Lung (tissue), 12 donors: Measurements from ENCODE around the gene CBLB. TPM values are rescaled to one million over a fixed set of nuclear protein-coding genes. Genes with fewer than 3 reads are reported as not detected.

Experiments used
- ATAC-seq: fragments of 200-7000 bp; cut with Tn5 transposase; one replicate; pipeline ENCODE4 v1.9.1; 2020; ENCODE audit warnings: moderate number of reproducible peaks; ENCODE audit not compliant: insufficient read depth, low FRiP score
- DNase-seq, 3 donors: peaks; one replicate each; pipeline ENCODE4 v3.0.0-alpha.2; 2013 to 2017
- H3K27ac ChIP-seq, 2 donors: one replicate each; pipeline ENCODE4 v1.5.1; 2013; ENCODE audit warnings: mild to moderate bottlenecking in 2 of 2, moderate library complexity in 2 of 2, control low read depth in 1 of 2, inconsistent platforms in 1 of 2, low read depth in 1 of 2, low read length in 1 of 2
- H3K27me3 ChIP-seq, 3 donors: one replicate each; pipeline ENCODE4 v1.5.1; 2013; ENCODE audit warnings: low read length in 2 of 3; ENCODE audit not compliant: control insufficient read depth in 3 of 3, insufficient read depth in 3 of 3
- H3K36me3 ChIP-seq, 4 donors: one replicate each; pipeline ENCODE4 v1.5.1; 2013; ENCODE audit warnings: low read length in 4 of 4, mild to moderate bottlenecking in 1 of 4, moderate library complexity in 1 of 4; ENCODE audit not compliant: control insufficient read depth in 4 of 4, insufficient read depth in 4 of 4
- H3K4me1 ChIP-seq, 5 donors: one replicate each; pipeline ENCODE4 v1.5.1; 2013; ENCODE audit warnings: low read length in 5 of 5, mild to moderate bottlenecking in 2 of 5, moderate library complexity in 1 of 5; ENCODE audit not compliant: control insufficient read depth in 5 of 5, insufficient read depth in 5 of 5
- H3K4me3 ChIP-seq: one replicate; pipeline ENCODE4 v1.5.1; 2013; ENCODE audit warnings: mild to moderate bottlenecking, control low read depth, moderate library complexity
- H3K9ac ChIP-seq, 2 donors: one replicate each; pipeline ENCODE4 v1.5.1; 2013; ENCODE audit warnings: low read length in 2 of 2, control low read depth in 1 of 2; ENCODE audit not compliant: insufficient read depth in 1 of 2
- H3K9me3 ChIP-seq, 4 donors: one replicate each; pipeline ENCODE4 v1.5.1; 2013; ENCODE audit warnings: low read length in 3 of 4, mild to moderate bottlenecking in 1 of 4, moderate library complexity in 1 of 4; ENCODE audit not compliant: control insufficient read depth in 4 of 4, insufficient read depth in 3 of 4
- CTCF ChIP-seq: IDR thresholded peaks from 2 replicates; pipeline ENCODE4 v1.5.1; 2012; ENCODE audit warnings: mild to moderate bottlenecking; ENCODE audit errors: control extremely low read depth, extremely low read depth
- WGBS, 2 donors: extraction: QIAGEN DNeasy Blood & Tissue Kit; methylation state at CpG; one replicate each; pipeline ENCODE4 v1.1.7; 2013; 5-methylcytosine and 5-hydroxymethylcytosine counted together
- polyA plus RNA-seq, 2 donors: library from polyadenylated mRNA; stranded (reverse); fragments of 200-250 nt; gene quantifications; one replicate each; pipeline ENCODE4 v1.2.1, GENCODE V29; 2013
- total RNA-seq, 2 donors: library from RNA; depleted of rRNA in 1 of 2; stranded (reverse); fragments of >200 nt in 1 of 2; gene quantifications; one replicate each; pipeline ENCODE4 v1.2.1, GENCODE V29; 2014 to 2021
- donor health status: control.
- donor health status: control.
- donor health status: Bipolar disorder and iron deficiency.
- donor health status: healthy.
- donor health status: DM: yes; HTN: yes; CAD: no.

The CBLB gene
- total and polyA plus RNA-seq, 4 donors, result 7.2 to 124 (median 24.6) TPM

- Histone ChIP-seq H3K27me3 (no peaks in the 10 kb centered on the region), H3K9ac (no peak overlapping the region), H3K4me3 (no peak overlapping the region), H3K9me3 (no peaks in the 10 kb centered on the region), H3K36me3 (peaks cover 5 to 30% (median 15%) of the 10 kb centered on the region in 4 donors), H3K27ac (no peak overlapping the region), H3K4me1 (peaks cover 0 to 41% (median 14%) of the 10 kb centered on the region in 5 donors)
- TF ChIP-seq CTCF, result no peak
- 85 to 91% methylated on average over 3 of the region's 3 CpGs for WGBS, 2 donors
- no peak for ATAC-seq
- DNase-seq, result no peak
Observed at GRCh38 chr3:105848821-105849220, 20.0 kb downstream of the CBLB start.

GRCh38 chr3:105847865-105848264, 20.9 kb downstream of the CBLB start:
- Histone ChIP-seq H3K4me1 (peaks cover 0 to 46% (median 14%) of the 10 kb centered on the region in 5 donors), H3K9me3 (no peaks in the 10 kb centered on the region), H3K27ac (peak overlapping the region in 1 of 2 donors; percentile 29), H3K4me3 (no peak overlapping the region), H3K9ac (no peak overlapping the region), H3K36me3 (peaks cover 4 to 25% (median 14%) of the 10 kb centered on the region in 4 donors), H3K27me3 (no peaks in the 10 kb centered on the region)
- TF ChIP-seq CTCF, result no peak
- no peak for DNase-seq
- ATAC-seq, result no peak
- 89 to 93% methylated on average over 2 of the region's 2 CpGs for WGBS, 2 donors

- WGBS, 2 donors, result 80 to 91% methylated on average over 1 of the region's 1 CpG
- DNase-seq, result no peak
- no peaks in the 10 kb centered on the region for H3K9me3 ChIP-seq
- H3K4me3 ChIP-seq, result no peak overlapping the region
- peak overlapping the region in 1 of 2 donors; percentile 21 for H3K27ac ChIP-seq
- no peak overlapping the region for H3K9ac ChIP-seq
- TF ChIP-seq CTCF, result no peak
- no peak for ATAC-seq
- H3K36me3 ChIP-seq, result peaks cover 4 to 23% (median 13%) of the 10 kb centered on the region in 4 donors
- peaks cover 0 to 47% (median 14%) of the 10 kb centered on the region in 5 donors for H3K4me1 ChIP-seq
- no peaks in the 10 kb centered on the region for H3K27me3 ChIP-seq
Observed at GRCh38 chr3:105847452-105847851, 21.4 kb downstream of the CBLB start.

GRCh38 chr3:105846809-105847208, 22.0 kb downstream of the CBLB start:
- Histone ChIP-seq H3K9me3 (no peaks in the 10 kb centered on the region), H3K4me1 (peaks cover 0 to 47% (median 14%) of the 10 kb centered on the region in 5 donors), H3K36me3 (peaks cover 2 to 24% (median 16%) of the 10 kb centered on the region in 4 donors), H3K27ac (peak overlapping the region in 1 of 2 donors; percentile 33), H3K27me3 (no peaks in the 10 kb centered on the region), H3K9ac (no peak overlapping the region), H3K4me3 (no peak overlapping the region)
- WGBS, 2 donors, result 63 to 73% methylated on average over 1 of the region's 1 CpG
- no peak for TF ChIP-seq CTCF
- ATAC-seq (no peak), DNase-seq (peak in 1 of 3 donors; percentile 52)
